GM23338 (cell line): ENCODE results near the gene RIMS3. TPM values are rescaled to one million over a fixed set of nuclear protein-coding genes. Genes with fewer than 3 reads are reported as not detected.

Experiments
- ATAC-seq: fragments of 200-7000 bp; cut with Tn5 transposase; 3 replicates; pipeline ENCODE4 v1.9.1; 2020
- DNase-seq: peaks from one replicate; pipeline ENCODE4 v3.0.0-alpha.2; 2015; ENCODE audit warnings: low spot score
- H2AFZ ChIP-seq: fragments of 200-600 bp; sonication (generic); 2 replicates; pipeline ENCODE4 v1.8.0; 2016; ENCODE audit warnings: antibody characterized with exemption, mild to moderate bottlenecking, moderate library complexity
- H3F3A ChIP-seq: fragments of 200-600 bp; sonication (generic); replicated peaks from 2 replicates; pipeline ENCODE4 v1.8.0; 2017; ENCODE audit warnings: antibody characterized with exemption, mixed run types, low read depth
- H3K27ac ChIP-seq: fragments of 200-600 bp; sonication (generic); 2 replicates; pipeline ENCODE4 v1.6.1; 2016; ENCODE audit warnings: low read depth
- H3K27me3 ChIP-seq: fragments of 200-600 bp; sonication (generic); 2 replicates; pipeline ENCODE4 v1.8.0; 2016; ENCODE audit warnings: mild to moderate bottlenecking, mixed run types, moderate library complexity; ENCODE audit not compliant: insufficient read depth
- H3K36me3 ChIP-seq: fragments of 200-600 bp; sonication (generic); 2 replicates; pipeline ENCODE4 v1.8.0; 2016; ENCODE audit warnings: mild to moderate bottlenecking; ENCODE audit not compliant: insufficient read depth
- H3K4me1 ChIP-seq: fragments of 200-600 bp; sonication (generic); 2 replicates; pipeline ENCODE4 v1.8.0; 2016; ENCODE audit warnings: mild to moderate bottlenecking, moderate library complexity; ENCODE audit not compliant: insufficient read depth
- H3K4me2 ChIP-seq: fragments of 200-600 bp; sonication (generic); 2 replicates; pipeline ENCODE4 v1.7.1; 2017; ENCODE audit warnings: mixed run types
- H3K4me3 ChIP-seq: fragments of 200-600 bp; sonication (generic); 2 replicates; pipeline ENCODE4 v1.6.1; 2016; ENCODE audit warnings: mixed run types
- H3K79me2 ChIP-seq: fragments of 200-600 bp; sonication (generic); replicated peaks from 2 replicates; pipeline ENCODE4 v1.8.0; 2017; ENCODE audit warnings: mild to moderate bottlenecking; ENCODE audit not compliant: insufficient read depth
- H3K9me2 ChIP-seq: fragments of 200-600 bp; sonication (generic); 2 replicates; pipeline ENCODE4 v1.8.0; 2017; ENCODE audit not compliant: insufficient read depth
- H4K20me1 ChIP-seq: fragments of 200-600 bp; sonication (generic); replicated peaks from 2 replicates; pipeline ENCODE4 v1.8.0; 2017; ENCODE audit warnings: mild to moderate bottlenecking; ENCODE audit not compliant: insufficient read depth
- H3K27ac Mint-ChIP-seq: 2 replicates; pipeline ENCODE4 v1.8.0; 2020; ENCODE audit warnings: inconsistent platforms, mild to moderate bottlenecking, moderate library complexity, mixed read lengths
- H3K27me3 Mint-ChIP-seq: 3 replicates; pipeline ENCODE4 v1.8.0; 2022; ENCODE audit warnings: low read depth, mild to moderate bottlenecking, moderate library complexity, mixed read lengths, inconsistent platforms; ENCODE audit not compliant: insufficient read depth, poor library complexity
- H3K36me3 Mint-ChIP-seq: 3 replicates; pipeline ENCODE4 v1.8.0; 2021; ENCODE audit warnings: low read depth, mild to moderate bottlenecking, inconsistent platforms, moderate library complexity, mixed read lengths
- H3K4me1 Mint-ChIP-seq: 3 replicates; pipeline ENCODE4 v1.8.0; 2020; ENCODE audit warnings: mild to moderate bottlenecking, inconsistent platforms, mixed read lengths
- H3K4me3 Mint-ChIP-seq: 3 replicates; pipeline ENCODE4 v1.8.0; 2021; ENCODE audit warnings: moderate library complexity, mild to moderate bottlenecking, inconsistent platforms, mixed read lengths
- H3K9me3 Mint-ChIP-seq: 3 replicates; pipeline ENCODE4 v1.8.0; 2020; ENCODE audit warnings: moderate library complexity, mild to moderate bottlenecking, inconsistent platforms, mixed read lengths
- CREB1 ChIP-seq: fragments of 250-450 bp; sonication (Bioruptor Pico); IDR thresholded peaks from 2 replicates; pipeline ENCODE4 v1.5.0; 2020; ENCODE audit warnings: low read depth, mild to moderate bottlenecking, moderate library complexity
- EZH2 ChIP-seq: fragments of 200-600 bp; sonication (generic); IDR thresholded peaks from one replicate; pipeline ENCODE4 v1.8.0; 2017; ENCODE audit warnings: antibody characterized with exemption, mild to moderate bottlenecking, low read depth; ENCODE audit not compliant: unreplicated experiment
- EZH2phosphoT487 ChIP-seq: fragments of 200-600 bp; sonication (generic); IDR thresholded peaks from one replicate; pipeline ENCODE4 v1.8.1; 2018; ENCODE audit warnings: antibody characterized with exemption; ENCODE audit not compliant: unreplicated experiment
- JUNB ChIP-seq: IDR thresholded peaks from one replicate; pipeline ENCODE4 v1.6.1; 2016; ENCODE audit warnings: antibody characterized with exemption; ENCODE audit not compliant: unreplicated experiment
- NANOG ChIP-seq: IDR thresholded peaks from 2 replicates; pipeline ENCODE4 v1.6.1; 2016; ENCODE audit warnings: antibody characterized with exemption, borderline replicate concordance
- POLR2AphosphoS5 ChIP-seq: IDR thresholded peaks from 2 replicates; pipeline ENCODE4 v1.6.1; 2016; ENCODE audit warnings: antibody characterized with exemption, low read depth
- STAT1 ChIP-seq: IDR thresholded peaks from one replicate; pipeline ENCODE4 v1.6.1; 2016; ENCODE audit warnings: antibody characterized with exemption; ENCODE audit not compliant: unreplicated experiment
- ZNF114 ChIP-seq: fragments of 250-450 bp; sonication (Bioruptor Pico); IDR thresholded peaks from 2 replicates; pipeline ENCODE4 v1.5.0; 2020; ENCODE audit warnings: mild to moderate bottlenecking, moderate library complexity
- ZNF331 ChIP-seq: fragments of 250-450 bp; sonication (Bioruptor Pico); IDR thresholded peaks from 2 replicates; pipeline ENCODE4 v1.5.0; 2020; ENCODE audit warnings: low read depth, mild to moderate bottlenecking, moderate library complexity
- polyA plus RNA-seq: library from polyadenylated mRNA; unstranded; fragments of >200 nt; fragmentation: Nextera tagmentation; extraction: Ambion mirVana; gene quantifications from 2 replicates; pipeline ENCODE4 v1.2.1, GENCODE V29; 2016
- total RNA-seq: library from RNA; depleted of rRNA; stranded (reverse); fragments of >200 nt; shearing (Covaris generic); gene quantifications from 2 replicates; pipeline ENCODE4 v1.2.3, GENCODE V29; 2014
- TF ChIP-seq, protein P1 (sequence below): fragments of 250-450 bp; sonication (Bioruptor Pico); IDR thresholded peaks from 2 replicates; pipeline ENCODE4 v1.5.0; 2020; ENCODE audit warnings: mild to moderate bottlenecking, moderate library complexity
- TF ChIP-seq, protein P2 (sequence below): IDR thresholded peaks from 2 replicates; pipeline ENCODE4 v1.6.1; 2016; ENCODE audit warnings: antibody characterized with exemption
- TF ChIP-seq, protein P3 (sequence below), 2 experiments: fragments of 200-600 bp in 1 of 2; sonication (generic) in 1 of 2; conservative IDR thresholded peaks; 2 replicates each; pipeline versions ENCODE4 v1.5.1 to v1.6.1; 2016 to 2017; ENCODE audit warnings: antibody characterized with exemption in 2 of 2, low read depth in 2 of 2, mild to moderate bottlenecking in 2 of 2, moderate library complexity in 1 of 2
- TF ChIP-seq, protein P4 (sequence below): IDR thresholded peaks from one replicate; pipeline ENCODE4 v1.6.1; 2018; ENCODE audit warnings: antibody characterized with exemption; ENCODE audit not compliant: unreplicated experiment

The RIMS3 gene
- total and polyA plus RNA-seq, 2 experiments from 2014 or later, result 8.7 to 27.2 TPM

DNA sequence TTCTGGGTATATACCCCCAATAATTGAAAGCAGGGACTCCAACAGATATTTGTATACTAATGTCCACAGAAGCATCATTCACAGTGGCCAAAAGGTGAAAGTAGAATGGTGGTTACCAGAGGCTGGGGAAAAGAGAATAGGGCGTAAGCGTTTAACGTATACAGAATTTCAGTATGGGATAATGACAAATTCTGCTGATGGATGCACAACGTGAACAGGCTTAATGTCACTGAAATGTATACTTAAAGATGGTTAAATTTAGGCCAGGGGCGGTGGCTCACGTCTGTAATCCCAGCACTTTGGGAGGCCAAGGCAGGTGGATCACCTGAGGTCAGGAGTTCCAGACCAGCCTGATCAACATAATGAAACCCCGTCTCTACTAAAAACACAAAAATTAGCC is 21.6 kb upstream of the RIMS3 start:
- H3K4me3 Mint-ChIP-seq, result no peak overlapping the region

More for the DNA sequence above, 21.6 kb upstream of the RIMS3 start:
- TF ChIP-seq STAT1 (no peak), ZNF331 (CRISPR knock-in tag) (no peak), EZH2 (no peak), ZNF114 (no peak), NANOG (no peak), CREB1 (CRISPR knock-in tag) (no peak), EZH2phosphoT487 (no peak), JUNB (no peak), POLR2AphosphoS5 (no peak)
- TF ChIP-seq, protein P1, sequence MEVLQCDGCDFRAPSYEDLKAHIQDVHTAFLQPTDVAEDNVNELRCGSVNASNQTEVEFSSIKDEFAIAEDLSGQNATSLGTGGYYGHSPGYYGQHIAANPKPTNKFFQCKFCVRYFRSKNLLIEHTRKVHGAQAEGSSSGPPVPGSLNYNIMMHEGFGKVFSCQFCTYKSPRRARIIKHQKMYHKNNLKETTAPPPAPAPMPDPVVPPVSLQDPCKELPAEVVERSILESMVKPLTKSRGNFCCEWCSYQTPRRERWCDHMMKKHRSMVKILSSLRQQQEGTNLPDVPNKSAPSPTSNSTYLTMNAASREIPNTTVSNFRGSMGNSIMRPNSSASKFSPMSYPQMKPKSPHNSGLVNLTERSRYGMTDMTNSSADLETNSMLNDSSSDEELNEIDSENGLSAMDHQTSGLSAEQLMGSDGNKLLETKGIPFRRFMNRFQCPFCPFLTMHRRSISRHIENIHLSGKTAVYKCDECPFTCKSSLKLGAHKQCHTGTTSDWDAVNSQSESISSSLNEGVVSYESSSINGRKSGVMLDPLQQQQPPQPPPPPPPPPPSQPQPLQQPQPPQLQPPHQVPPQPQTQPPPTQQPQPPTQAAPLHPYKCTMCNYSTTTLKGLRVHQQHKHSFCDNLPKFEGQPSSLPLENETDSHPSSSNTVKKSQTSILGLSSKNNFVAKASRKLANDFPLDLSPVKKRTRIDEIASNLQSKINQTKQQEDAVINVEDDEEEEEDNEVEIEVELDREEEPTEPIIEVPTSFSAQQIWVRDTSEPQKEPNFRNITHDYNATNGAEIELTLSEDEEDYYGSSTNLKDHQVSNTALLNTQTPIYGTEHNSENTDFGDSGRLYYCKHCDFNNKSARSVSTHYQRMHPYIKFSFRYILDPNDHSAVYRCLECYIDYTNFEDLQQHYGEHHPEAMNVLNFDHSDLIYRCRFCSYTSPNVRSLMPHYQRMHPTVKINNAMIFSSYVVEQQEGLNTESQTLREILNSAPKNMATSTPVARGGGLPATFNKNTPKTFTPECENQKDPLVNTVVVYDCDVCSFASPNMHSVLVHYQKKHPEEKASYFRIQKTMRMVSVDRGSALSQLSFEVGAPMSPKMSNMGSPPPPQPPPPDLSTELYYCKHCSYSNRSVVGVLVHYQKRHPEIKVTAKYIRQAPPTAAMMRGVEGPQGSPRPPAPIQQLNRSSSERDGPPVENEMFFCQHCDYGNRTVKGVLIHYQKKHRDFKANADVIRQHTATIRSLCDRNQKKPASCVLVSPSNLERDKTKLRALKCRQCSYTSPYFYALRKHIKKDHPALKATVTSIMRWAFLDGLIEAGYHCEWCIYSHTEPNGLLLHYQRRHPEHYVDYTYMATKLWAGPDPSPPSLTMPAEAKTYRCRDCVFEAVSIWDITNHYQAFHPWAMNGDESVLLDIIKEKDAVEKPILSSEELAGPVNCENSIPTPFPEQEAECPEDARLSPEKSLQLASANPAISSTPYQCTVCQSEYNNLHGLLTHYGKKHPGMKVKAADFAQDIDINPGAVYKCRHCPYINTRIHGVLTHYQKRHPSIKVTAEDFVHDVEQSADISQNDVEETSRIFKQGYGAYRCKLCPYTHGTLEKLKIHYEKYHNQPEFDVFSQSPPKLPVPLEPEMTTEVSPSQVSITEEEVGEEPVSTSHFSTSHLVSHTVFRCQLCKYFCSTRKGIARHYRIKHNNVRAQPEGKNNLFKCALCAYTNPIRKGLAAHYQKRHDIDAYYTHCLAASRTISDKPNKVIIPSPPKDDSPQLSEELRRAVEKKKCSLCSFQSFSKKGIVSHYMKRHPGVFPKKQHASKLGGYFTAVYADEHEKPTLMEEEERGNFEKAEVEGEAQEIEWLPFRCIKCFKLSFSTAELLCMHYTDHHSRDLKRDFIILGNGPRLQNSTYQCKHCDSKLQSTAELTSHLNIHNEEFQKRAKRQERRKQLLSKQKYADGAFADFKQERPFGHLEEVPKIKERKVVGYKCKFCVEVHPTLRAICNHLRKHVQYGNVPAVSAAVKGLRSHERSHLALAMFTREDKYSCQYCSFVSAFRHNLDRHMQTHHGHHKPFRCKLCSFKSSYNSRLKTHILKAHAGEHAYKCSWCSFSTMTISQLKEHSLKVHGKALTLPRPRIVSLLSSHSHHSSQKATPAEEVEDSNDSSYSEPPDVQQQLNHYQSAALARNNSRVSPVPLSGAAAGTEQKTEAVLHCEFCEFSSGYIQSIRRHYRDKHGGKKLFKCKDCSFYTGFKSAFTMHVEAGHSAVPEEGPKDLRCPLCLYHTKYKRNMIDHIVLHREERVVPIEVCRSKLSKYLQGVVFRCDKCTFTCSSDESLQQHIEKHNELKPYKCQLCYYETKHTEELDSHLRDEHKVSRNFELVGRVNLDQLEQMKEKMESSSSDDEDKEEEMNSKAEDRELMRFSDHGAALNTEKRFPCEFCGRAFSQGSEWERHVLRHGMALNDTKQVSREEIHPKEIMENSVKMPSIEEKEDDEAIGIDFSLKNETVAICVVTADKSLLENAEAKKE (CRISPR knock-in tag), result no peak
- TF ChIP-seq, protein P2, sequence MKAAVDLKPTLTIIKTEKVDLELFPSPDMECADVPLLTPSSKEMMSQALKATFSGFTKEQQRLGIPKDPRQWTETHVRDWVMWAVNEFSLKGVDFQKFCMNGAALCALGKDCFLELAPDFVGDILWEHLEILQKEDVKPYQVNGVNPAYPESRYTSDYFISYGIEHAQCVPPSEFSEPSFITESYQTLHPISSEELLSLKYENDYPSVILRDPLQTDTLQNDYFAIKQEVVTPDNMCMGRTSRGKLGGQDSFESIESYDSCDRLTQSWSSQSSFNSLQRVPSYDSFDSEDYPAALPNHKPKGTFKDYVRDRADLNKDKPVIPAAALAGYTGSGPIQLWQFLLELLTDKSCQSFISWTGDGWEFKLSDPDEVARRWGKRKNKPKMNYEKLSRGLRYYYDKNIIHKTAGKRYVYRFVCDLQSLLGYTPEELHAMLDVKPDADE, result no peak
- TF ChIP-seq, protein P3, sequence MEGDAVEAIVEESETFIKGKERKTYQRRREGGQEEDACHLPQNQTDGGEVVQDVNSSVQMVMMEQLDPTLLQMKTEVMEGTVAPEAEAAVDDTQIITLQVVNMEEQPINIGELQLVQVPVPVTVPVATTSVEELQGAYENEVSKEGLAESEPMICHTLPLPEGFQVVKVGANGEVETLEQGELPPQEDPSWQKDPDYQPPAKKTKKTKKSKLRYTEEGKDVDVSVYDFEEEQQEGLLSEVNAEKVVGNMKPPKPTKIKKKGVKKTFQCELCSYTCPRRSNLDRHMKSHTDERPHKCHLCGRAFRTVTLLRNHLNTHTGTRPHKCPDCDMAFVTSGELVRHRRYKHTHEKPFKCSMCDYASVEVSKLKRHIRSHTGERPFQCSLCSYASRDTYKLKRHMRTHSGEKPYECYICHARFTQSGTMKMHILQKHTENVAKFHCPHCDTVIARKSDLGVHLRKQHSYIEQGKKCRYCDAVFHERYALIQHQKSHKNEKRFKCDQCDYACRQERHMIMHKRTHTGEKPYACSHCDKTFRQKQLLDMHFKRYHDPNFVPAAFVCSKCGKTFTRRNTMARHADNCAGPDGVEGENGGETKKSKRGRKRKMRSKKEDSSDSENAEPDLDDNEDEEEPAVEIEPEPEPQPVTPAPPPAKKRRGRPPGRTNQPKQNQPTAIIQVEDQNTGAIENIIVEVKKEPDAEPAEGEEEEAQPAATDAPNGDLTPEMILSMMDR (conservative IDR thresholded peaks at IDR 0.05; ENCODE audit: low read depth in 2 of 2), result no peak
- TF ChIP-seq, protein P4, sequence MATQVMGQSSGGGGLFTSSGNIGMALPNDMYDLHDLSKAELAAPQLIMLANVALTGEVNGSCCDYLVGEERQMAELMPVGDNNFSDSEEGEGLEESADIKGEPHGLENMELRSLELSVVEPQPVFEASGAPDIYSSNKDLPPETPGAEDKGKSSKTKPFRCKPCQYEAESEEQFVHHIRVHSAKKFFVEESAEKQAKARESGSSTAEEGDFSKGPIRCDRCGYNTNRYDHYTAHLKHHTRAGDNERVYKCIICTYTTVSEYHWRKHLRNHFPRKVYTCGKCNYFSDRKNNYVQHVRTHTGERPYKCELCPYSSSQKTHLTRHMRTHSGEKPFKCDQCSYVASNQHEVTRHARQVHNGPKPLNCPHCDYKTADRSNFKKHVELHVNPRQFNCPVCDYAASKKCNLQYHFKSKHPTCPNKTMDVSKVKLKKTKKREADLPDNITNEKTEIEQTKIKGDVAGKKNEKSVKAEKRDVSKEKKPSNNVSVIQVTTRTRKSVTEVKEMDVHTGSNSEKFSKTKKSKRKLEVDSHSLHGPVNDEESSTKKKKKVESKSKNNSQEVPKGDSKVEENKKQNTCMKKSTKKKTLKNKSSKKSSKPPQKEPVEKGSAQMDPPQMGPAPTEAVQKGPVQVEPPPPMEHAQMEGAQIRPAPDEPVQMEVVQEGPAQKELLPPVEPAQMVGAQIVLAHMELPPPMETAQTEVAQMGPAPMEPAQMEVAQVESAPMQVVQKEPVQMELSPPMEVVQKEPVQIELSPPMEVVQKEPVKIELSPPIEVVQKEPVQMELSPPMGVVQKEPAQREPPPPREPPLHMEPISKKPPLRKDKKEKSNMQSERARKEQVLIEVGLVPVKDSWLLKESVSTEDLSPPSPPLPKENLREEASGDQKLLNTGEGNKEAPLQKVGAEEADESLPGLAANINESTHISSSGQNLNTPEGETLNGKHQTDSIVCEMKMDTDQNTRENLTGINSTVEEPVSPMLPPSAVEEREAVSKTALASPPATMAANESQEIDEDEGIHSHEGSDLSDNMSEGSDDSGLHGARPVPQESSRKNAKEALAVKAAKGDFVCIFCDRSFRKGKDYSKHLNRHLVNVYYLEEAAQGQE, result no peak
- Mint-ChIP-seq H3K4me1 (peaks cover 11% of the 10 kb centered on the region), H3K9me3 (no peaks in the 10 kb centered on the region; the same call in 1 of the 3 replicates), H3K27ac (no peak overlapping the region), H3K36me3 (peaks cover 31% of the 10 kb centered on the region), H3K27me3 (peaks cover 10% of the 10 kb centered on the region)
- Histone ChIP-seq H3K4me2 (no peak overlapping the region), H3K79me2 (peaks cover 30% of the 10 kb centered on the region), H2AFZ (no peak overlapping the region), H4K20me1 (peaks cover 21% of the 10 kb centered on the region), H3F3A (0 out of 2 replicates have a peak, but pooled peaks cover 3% of the 10 kb centered on the region), H3K27ac (no peak overlapping the region), H3K4me3 (no peak overlapping the region), H3K9me2 (0 out of 2 replicates have a peak, but pooled peaks cover 5% of the 10 kb centered on the region), H3K36me3 (no peaks in the 10 kb centered on the region), H3K27me3 (no peaks in the 10 kb centered on the region), H3K4me1 (peaks cover 11% of the 10 kb centered on the region; the same call in 1 of the 2 replicates)
- ATAC-seq, result no peak
- no peak for DNase-seq
